ENCODE data around the gene KCNMA1.

- TF ChIP-seq CTCF (IDR thresholded peaks at IDR 0.05) (no peak), POLR2A (IDR thresholded peaks at IDR 0.05) (no peak), POLR2AphosphoS5 (IDR thresholded peaks at IDR 0.05) (no peak)
These were observed 33.3 kb upstream of the KCNMA1 start for GRCh38 chr10:77670817-77671443.
